ENCODE results near the gene DYNLT4. TPM values are rescaled to one million over a fixed set of nuclear protein-coding genes. Genes with fewer than 3 reads are reported as not detected.

The DYNLT4 gene
- total and polyA plus RNA-seq, 2 of the 13 experiments (the other 11 are each of a cell fraction or from before 2014, with no cell fraction given) = 0.77 TPM; not detected in 1

DNA sequence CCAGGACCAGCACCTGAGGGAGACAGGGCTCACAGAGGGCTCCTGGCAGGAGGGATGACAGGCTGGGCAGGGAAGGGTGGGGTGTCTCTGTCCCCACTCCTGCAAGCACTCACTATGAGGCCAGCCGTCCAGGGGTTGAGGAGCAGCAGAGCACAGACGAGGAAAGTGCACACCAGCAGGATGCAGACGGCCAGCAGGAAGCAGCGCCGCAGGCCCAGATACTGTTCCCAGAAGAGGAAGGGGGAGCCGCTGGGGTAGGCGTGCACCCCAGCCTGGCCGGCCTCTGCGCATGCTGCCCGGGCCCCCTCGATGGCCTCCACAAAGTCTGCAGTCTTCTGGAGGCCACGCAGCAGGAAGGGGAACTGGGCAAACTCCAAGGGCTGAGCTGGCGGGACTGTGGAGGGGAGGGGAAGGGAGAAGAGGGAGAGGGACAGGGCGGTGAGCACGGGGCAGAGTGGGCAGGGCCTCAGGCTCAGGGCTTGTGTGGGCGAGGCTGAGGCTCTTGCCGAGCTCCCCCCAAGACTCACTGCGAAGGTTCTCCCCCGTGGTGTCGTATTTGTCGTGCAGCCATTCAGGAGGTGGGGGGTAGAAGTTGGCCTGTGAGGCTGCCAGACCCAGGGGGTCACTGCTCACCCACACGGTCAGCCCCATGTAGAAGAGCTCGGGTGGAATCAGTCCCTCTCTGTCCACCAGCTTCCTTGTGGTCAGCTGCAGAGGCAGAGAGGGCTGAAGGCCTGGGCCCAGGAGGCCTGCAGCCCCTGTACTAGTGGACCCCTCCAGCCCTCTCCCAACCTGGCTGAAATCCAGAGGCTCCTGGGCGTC lies 19.4 kb upstream of the DYNLT4 start:
- peak overlapping the region; percentile 37 to 71 (median 54) for H3K4me3 ChIP-seq (replicated peaks in 1 of 3; ENCODE audit: insufficient read depth in 1 of 3, low read depth in 2 of 3, low read length in 3 of 3)
- no peaks in the 10 kb centered on the region for H3K9me3 ChIP-seq (ENCODE audit: low read length)
- H3K4me2 ChIP-seq (ENCODE audit: low read depth, low read length) = peak overlapping the region; percentile 98
- no peaks in the 10 kb centered on the region; a peak in 1 of 5 replicates for H3K36me3 ChIP-seq (replicated peaks in 1 of 2; ENCODE audit: control insufficient read depth in 1 of 2, insufficient read depth in 2 of 2, low read length in 2 of 2)
- H3K79me2 ChIP-seq (ENCODE audit: insufficient read depth, low read length) = no peaks in the 10 kb centered on the region
- DNase-seq (ENCODE audit: low spot score) (peak; percentile 75), ATAC-seq (peak; percentile 87), FAIRE-seq (peak; percentile 82)
- 3% methylated on average over 15 of the region's 24 CpGs for WGBS (ENCODE audit: low lambda C conversion rate)
- peak overlapping the region; percentile 87 for H3K9ac ChIP-seq (ENCODE audit: insufficient read depth, low read depth, low read length)
- H4K20me1 ChIP-seq (ENCODE audit: insufficient read depth, low read length) = no peaks in the 10 kb centered on the region
- BruUV-seq (replicated peaks) = TSS peak; percentile 77
- peaks cover 54% of the 10 kb centered on the region for H3K4me1 ChIP-seq (ENCODE audit: insufficient read depth, low read length)
- POLR2A ChIA-PET = interaction anchor here (0.6 to 11.3 kb wide), 28 partner anchors 8 to 1476 kb away, joined by 3 to 570 read pairs (median 7); partner anchors contain the start of genes BEST4, BTBD19, DYNLT4 and EIF2B3
- peaks cover 0 to 2% of the 10 kb centered on the region in 2 experiments; a peak in 1 of 5 replicates for H3K27me3 ChIP-seq (ENCODE audit: control insufficient read depth in 1 of 2, insufficient read depth in 2 of 2, low read length in 2 of 2)
- H2AFZ ChIP-seq (ENCODE audit: low read length) = no peak overlapping the region
- in situ Hi-C loops (cut with HindIII; ENCODE audit: extremely low pct_ligation_motif_present, low pct_unique_long_range_greater_than_20kb) = loop anchor here (5.0 to 25.0 kb wide), 2 partner anchors 34 to 186 kb away; partner anchors contain the start of genes HECTD3 and UROD
- CTCF ChIA-PET (ENCODE audit: low intra/inter-chr PET ratio, low total read pairs) = interaction anchor here (1.2 kb wide), 1 partner anchor 9 kb away, joined by 4 read pairs; no protein-coding TSS in a partner anchor
- intact Hi-C loops (cut with micrococcal nuclease; ENCODE audit: unreplicated experiment) = loop anchor here (2.0 to 10.0 kb wide), 3 partner anchors 18 to 478 kb away; partner anchors contain the start of gene BTBD19
- peak overlapping the region; percentile 88 for H3K27ac ChIP-seq (ENCODE audit: extremely low read length, insufficient read depth, low read length)
- TF ChIP-seq NRL (CRISPR knock-in tag; IDR thresholded peaks at IDR 0.05; ENCODE audit: borderline replicate concordance) (peak; percentile 82; the same call in 1 of the 2 replicates), GATA4 (IDR thresholded peaks at IDR 0.05; ENCODE audit: borderline replicate concordance, low read depth) (0 out of 2 replicates have a peak, but pooled peaks have one; percentile 25), CC2D1A (CRISPR knock-in tag; IDR thresholded peaks at IDR 0.05) (no peak), TMF1 (CRISPR knock-in tag; IDR thresholded peaks at IDR 0.05; ENCODE audit: low read depth) (no peak), ZBTB7A (CRISPR knock-in tag; IDR thresholded peaks at IDR 0.05) (peak; percentile 63), EZH2 (conservative IDR thresholded peaks at IDR 0.05; ENCODE audit: low read depth, low read length) (no peak), CCDC6 (CRISPR knock-in tag; IDR thresholded peaks at IDR 0.05) (no peak)
- TF ChIP-seq, protein P1, sequence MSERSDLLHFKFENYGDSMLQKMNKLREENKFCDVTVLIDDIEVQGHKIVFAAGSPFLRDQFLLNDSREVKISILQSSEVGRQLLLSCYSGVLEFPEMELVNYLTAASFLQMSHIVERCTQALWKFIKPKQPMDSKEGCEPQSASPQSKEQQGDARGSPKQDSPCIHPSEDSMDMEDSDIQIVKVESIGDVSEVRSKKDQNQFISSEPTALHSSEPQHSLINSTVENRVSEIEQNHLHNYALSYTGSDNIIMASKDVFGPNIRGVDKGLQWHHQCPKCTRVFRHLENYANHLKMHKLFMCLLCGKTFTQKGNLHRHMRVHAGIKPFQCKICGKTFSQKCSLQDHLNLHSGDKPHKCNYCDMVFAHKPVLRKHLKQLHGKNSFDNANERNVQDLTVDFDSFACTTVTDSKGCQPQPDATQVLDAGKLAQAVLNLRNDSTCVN (CRISPR knock-in tag; IDR thresholded peaks at IDR 0.05; ENCODE audit: borderline replicate concordance) = no peak; the same call in 1 of the 2 replicates
- TF ChIP-seq, protein P2, sequence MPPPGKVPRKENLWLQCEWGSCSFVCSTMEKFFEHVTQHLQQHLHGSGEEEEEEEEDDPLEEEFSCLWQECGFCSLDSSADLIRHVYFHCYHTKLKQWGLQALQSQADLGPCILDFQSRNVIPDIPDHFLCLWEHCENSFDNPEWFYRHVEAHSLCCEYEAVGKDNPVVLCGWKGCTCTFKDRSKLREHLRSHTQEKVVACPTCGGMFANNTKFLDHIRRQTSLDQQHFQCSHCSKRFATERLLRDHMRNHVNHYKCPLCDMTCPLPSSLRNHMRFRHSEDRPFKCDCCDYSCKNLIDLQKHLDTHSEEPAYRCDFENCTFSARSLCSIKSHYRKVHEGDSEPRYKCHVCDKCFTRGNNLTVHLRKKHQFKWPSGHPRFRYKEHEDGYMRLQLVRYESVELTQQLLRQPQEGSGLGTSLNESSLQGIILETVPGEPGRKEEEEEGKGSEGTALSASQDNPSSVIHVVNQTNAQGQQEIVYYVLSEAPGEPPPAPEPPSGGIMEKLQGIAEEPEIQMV (CRISPR knock-in tag; IDR thresholded peaks at IDR 0.05; ENCODE audit: low read depth) = peak; percentile 81; the same call in 1 of the 2 replicates
- TF ChIP-seq, protein P3, sequence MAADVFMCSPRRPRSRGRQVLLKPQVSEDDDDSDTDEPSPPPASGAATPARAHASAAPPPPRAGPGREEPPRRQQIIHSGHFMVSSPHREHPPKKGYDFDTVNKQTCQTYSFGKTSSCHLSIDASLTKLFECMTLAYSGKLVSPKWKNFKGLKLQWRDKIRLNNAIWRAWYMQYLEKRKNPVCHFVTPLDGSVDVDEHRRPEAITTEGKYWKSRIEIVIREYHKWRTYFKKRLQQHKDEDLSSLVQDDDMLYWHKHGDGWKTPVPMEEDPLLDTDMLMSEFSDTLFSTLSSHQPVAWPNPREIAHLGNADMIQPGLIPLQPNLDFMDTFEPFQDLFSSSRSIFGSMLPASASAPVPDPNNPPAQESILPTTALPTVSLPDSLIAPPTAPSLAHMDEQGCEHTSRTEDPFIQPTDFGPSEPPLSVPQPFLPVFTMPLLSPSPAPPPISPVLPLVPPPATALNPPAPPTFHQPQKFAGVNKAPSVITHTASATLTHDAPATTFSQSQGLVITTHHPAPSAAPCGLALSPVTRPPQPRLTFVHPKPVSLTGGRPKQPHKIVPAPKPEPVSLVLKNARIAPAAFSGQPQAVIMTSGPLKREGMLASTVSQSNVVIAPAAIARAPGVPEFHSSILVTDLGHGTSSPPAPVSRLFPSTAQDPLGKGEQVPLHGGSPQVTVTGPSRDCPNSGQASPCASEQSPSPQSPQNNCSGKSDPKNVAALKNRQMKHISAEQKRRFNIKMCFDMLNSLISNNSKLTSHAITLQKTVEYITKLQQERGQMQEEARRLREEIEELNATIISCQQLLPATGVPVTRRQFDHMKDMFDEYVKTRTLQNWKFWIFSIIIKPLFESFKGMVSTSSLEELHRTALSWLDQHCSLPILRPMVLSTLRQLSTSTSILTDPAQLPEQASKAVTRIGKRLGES (CRISPR knock-in tag; IDR thresholded peaks at IDR 0.05; ENCODE audit: borderline replicate concordance) = no peak
- TF ChIP-seq, protein P4, sequence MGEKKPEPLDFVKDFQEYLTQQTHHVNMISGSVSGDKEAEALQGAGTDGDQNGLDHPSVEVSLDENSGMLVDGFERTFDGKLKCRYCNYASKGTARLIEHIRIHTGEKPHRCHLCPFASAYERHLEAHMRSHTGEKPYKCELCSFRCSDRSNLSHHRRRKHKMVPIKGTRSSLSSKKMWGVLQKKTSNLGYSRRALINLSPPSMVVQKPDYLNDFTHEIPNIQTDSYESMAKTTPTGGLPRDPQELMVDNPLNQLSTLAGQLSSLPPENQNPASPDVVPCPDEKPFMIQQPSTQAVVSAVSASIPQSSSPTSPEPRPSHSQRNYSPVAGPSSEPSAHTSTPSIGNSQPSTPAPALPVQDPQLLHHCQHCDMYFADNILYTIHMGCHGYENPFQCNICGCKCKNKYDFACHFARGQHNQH (CRISPR knock-in tag; IDR thresholded peaks at IDR 0.05) = no peak; the same call in 1 of the 2 replicates
- TF ChIP-seq, protein P5, sequence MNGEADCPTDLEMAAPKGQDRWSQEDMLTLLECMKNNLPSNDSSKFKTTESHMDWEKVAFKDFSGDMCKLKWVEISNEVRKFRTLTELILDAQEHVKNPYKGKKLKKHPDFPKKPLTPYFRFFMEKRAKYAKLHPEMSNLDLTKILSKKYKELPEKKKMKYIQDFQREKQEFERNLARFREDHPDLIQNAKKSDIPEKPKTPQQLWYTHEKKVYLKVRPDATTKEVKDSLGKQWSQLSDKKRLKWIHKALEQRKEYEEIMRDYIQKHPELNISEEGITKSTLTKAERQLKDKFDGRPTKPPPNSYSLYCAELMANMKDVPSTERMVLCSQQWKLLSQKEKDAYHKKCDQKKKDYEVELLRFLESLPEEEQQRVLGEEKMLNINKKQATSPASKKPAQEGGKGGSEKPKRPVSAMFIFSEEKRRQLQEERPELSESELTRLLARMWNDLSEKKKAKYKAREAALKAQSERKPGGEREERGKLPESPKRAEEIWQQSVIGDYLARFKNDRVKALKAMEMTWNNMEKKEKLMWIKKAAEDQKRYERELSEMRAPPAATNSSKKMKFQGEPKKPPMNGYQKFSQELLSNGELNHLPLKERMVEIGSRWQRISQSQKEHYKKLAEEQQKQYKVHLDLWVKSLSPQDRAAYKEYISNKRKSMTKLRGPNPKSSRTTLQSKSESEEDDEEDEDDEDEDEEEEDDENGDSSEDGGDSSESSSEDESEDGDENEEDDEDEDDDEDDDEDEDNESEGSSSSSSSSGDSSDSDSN (CRISPR knock-in tag; IDR thresholded peaks at IDR 0.05) = peak; percentile 92
